ENCODE measurements around the gene SESTD1.

GRCh38 chr2:179263015-179263414 is 1.6 kb downstream of the SESTD1 start:
- TF ChIP-seq, protein P1, sequence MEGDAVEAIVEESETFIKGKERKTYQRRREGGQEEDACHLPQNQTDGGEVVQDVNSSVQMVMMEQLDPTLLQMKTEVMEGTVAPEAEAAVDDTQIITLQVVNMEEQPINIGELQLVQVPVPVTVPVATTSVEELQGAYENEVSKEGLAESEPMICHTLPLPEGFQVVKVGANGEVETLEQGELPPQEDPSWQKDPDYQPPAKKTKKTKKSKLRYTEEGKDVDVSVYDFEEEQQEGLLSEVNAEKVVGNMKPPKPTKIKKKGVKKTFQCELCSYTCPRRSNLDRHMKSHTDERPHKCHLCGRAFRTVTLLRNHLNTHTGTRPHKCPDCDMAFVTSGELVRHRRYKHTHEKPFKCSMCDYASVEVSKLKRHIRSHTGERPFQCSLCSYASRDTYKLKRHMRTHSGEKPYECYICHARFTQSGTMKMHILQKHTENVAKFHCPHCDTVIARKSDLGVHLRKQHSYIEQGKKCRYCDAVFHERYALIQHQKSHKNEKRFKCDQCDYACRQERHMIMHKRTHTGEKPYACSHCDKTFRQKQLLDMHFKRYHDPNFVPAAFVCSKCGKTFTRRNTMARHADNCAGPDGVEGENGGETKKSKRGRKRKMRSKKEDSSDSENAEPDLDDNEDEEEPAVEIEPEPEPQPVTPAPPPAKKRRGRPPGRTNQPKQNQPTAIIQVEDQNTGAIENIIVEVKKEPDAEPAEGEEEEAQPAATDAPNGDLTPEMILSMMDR (IDR thresholded peaks at IDR 0.05; ENCODE audit: insufficient read depth, low read length) = no peak
- no peak for TF ChIP-seq POLR2AphosphoS5 (IDR thresholded peaks at IDR 0.05; ENCODE audit: low read depth)
- TF ChIP-seq REST (IDR thresholded peaks at IDR 0.05; ENCODE audit: insufficient replicate concordance, low read depth) = no peak
- TF ChIP-seq GABPA (IDR thresholded peaks at IDR 0.05; ENCODE audit: low read depth) = no peak

Measured in HL-60 (cell line).